ENCODE data around the gene RGL2. TPM values are rescaled to one million over a fixed set of nuclear protein-coding genes. Genes with fewer than 3 reads are reported as not detected.

Gene RGL2
- polyA plus RNA-seq, 3 donors = 14.9 to 145 (median 15.5) TPM

DNA sequence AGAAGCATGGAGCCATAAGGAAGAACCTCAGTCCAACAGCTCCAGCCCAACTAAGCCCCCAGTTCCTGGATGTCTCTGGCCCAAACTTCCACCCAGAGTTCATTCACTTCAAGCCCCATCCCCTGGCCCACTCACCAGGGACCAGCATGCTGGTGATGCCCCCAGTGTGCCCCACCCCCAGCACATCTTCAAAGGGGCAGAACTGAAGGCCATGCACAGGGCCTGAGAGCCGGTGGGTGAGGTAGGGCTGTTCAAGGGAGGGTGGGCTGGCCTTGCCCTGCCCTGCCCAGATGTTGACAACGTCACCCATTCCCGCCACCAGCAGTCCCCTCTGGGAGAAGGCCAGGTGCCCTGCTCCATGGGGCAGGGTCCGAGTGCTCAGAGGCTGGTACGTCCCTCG, 18.2 kb downstream of the RGL2 start:
- Histone ChIP-seq H2AFZ (ENCODE audit: insufficient read depth, low read depth, low read length, poor library complexity, severe bottlenecking) (no peak overlapping the region), H3K79me2 (ENCODE audit: insufficient read depth, low read length) (peaks cover 49% of the 10 kb centered on the region), H3K9ac (ENCODE audit: insufficient read depth, low read length, poor library complexity, severe bottlenecking) (no peak overlapping the region), H3K27ac (ENCODE audit: low read depth in 1 of 2, low read length in 2 of 2) (peak overlapping the region; percentile 2 to 48), H4K20me1 (ENCODE audit: insufficient read depth, low read length) (peaks cover 41% of the 10 kb centered on the region), H3K9me3 (replicated peaks in 1 of 2; ENCODE audit: control insufficient read depth in 1 of 2, insufficient read depth in 1 of 2, low read length in 2 of 2) (no peaks in the 10 kb centered on the region), H3K4me2 (replicated peaks; ENCODE audit: extremely low read depth, low read length, poor library complexity, severe bottlenecking) (no peak overlapping the region), H3K4me3 (replicated peaks in 1 of 3; ENCODE audit: low read depth in 2 of 3, low read length in 3 of 3) (no peak overlapping the region), H3K36me3 (replicated peaks in 1 of 2; ENCODE audit: control insufficient read depth in 1 of 2, insufficient read depth in 2 of 2, low read length in 2 of 2) (peaks cover 34 to 80% of the 10 kb centered on the region in 2 donors), H3K4me1 (ENCODE audit: control insufficient read depth in 1 of 2, insufficient read depth in 2 of 2, low read length in 2 of 2) (peaks cover 38 to 43% of the 10 kb centered on the region in 2 donors), H3K27me3 (ENCODE audit: control insufficient read depth in 2 of 2, insufficient read depth in 2 of 2, low read length in 2 of 2) (no peaks in the 10 kb centered on the region)
- Mint-ChIP-seq H3K27me3 (ENCODE audit: low read depth in 3 of 3) (no peaks in the 10 kb centered on the region), H3K9me3 (no peaks in the 10 kb centered on the region), H3K36me3 (peaks cover 36 to 69% of the 10 kb centered on the region in 2 donors), H3K4me1 (peaks cover 42% of the 10 kb centered on the region), H3K27ac (no peak overlapping the region), H3K4me3 (no peak overlapping the region)
- WGBS (ENCODE audit: insufficient coverage) = 100% methylated on average over 3 of the region's 6 CpGs
- intact Hi-C loops (cut with micrococcal nuclease) = no loop called here
- DNase-seq = no peak
- TF ChIP-seq, protein P1, sequence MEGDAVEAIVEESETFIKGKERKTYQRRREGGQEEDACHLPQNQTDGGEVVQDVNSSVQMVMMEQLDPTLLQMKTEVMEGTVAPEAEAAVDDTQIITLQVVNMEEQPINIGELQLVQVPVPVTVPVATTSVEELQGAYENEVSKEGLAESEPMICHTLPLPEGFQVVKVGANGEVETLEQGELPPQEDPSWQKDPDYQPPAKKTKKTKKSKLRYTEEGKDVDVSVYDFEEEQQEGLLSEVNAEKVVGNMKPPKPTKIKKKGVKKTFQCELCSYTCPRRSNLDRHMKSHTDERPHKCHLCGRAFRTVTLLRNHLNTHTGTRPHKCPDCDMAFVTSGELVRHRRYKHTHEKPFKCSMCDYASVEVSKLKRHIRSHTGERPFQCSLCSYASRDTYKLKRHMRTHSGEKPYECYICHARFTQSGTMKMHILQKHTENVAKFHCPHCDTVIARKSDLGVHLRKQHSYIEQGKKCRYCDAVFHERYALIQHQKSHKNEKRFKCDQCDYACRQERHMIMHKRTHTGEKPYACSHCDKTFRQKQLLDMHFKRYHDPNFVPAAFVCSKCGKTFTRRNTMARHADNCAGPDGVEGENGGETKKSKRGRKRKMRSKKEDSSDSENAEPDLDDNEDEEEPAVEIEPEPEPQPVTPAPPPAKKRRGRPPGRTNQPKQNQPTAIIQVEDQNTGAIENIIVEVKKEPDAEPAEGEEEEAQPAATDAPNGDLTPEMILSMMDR (IDR thresholded peaks at IDR 0.05) = no peak

DNA sequence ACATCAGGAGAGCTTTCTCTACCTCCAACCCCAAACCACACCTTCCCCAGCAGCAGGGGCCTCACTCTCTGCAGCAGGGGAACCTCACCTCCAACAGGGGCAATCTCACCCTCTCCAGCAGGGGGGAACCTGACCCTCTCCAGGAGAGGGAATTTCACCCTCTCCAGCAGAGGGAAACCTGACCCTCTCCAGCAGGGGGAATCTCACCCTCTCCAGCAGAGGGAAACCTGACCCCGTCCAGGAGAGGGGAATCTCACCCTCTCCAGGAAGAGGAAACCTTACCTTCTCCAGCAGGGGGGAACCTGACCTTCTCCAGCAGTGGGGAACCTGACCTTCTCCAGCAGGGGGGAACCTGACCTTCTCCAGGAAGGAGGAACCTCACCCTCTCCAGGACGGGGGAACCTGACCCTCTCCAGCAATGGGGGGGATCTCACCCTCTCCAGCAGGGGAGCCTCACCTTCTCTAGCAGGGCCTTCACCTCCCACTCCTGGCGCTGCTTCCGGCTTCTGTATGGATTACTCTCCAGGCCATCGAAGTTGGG, 18.7 kb downstream of the RGL2 start:
- peaks cover 46% of the 10 kb centered on the region for H3K4me1 Mint-ChIP-seq
- DNase-seq = peak; percentile 28 to 53 (median 29)
- H3K9me3 ChIP-seq (replicated peaks in 1 of 2; ENCODE audit: control insufficient read depth in 1 of 2, insufficient read depth in 1 of 2, low read length in 2 of 2) = no peaks in the 10 kb centered on the region

More for the DNA sequence above, 18.7 kb downstream of the RGL2 start:
- intact Hi-C loops (cut with micrococcal nuclease) = no loop called here
- H4K20me1 ChIP-seq (ENCODE audit: insufficient read depth, low read length) = peaks cover 46% of the 10 kb centered on the region
- TF ChIP-seq, protein P1 (IDR thresholded peaks at IDR 0.05) = peak; percentile 45
- peaks cover 38 to 71% of the 10 kb centered on the region in 2 donors for H3K36me3 Mint-ChIP-seq
- no peak overlapping the region for H3K4me3 Mint-ChIP-seq
- no peak overlapping the region for H3K9ac ChIP-seq (ENCODE audit: insufficient read depth, low read length, poor library complexity, severe bottlenecking)
- peaks cover 40 to 48% of the 10 kb centered on the region in 2 donors for H3K4me1 ChIP-seq (ENCODE audit: control insufficient read depth in 1 of 2, insufficient read depth in 2 of 2, low read length in 2 of 2)
- H3K4me3 ChIP-seq (replicated peaks in 1 of 3; ENCODE audit: low read depth in 2 of 3, low read length in 3 of 3) = no peak overlapping the region
- H3K27ac ChIP-seq (ENCODE audit: low read depth in 1 of 2, low read length in 2 of 2) = peak overlapping the region; percentile 2 to 48
- 0% methylated on average over 1 of the region's 5 CpGs for WGBS (ENCODE audit: insufficient coverage)
- no peak overlapping the region for H2AFZ ChIP-seq (ENCODE audit: insufficient read depth, low read depth, low read length, poor library complexity, severe bottlenecking)
- no peaks in the 10 kb centered on the region for H3K27me3 Mint-ChIP-seq (ENCODE audit: low read depth in 3 of 3)
- no peaks in the 10 kb centered on the region for H3K27me3 ChIP-seq (ENCODE audit: control insufficient read depth in 2 of 2, insufficient read depth in 2 of 2, low read length in 2 of 2)
- peaks cover 53% of the 10 kb centered on the region for H3K79me2 ChIP-seq (ENCODE audit: insufficient read depth, low read length)
- peaks cover 36 to 80% of the 10 kb centered on the region in 2 donors for H3K36me3 ChIP-seq (replicated peaks in 1 of 2; ENCODE audit: control insufficient read depth in 1 of 2, insufficient read depth in 2 of 2, low read length in 2 of 2)
- no peaks in the 10 kb centered on the region for H3K9me3 Mint-ChIP-seq
- H3K27ac Mint-ChIP-seq = peak overlapping the region in 4 of 7 donors; percentile 36 to 78 (median 44)
- no peak overlapping the region for H3K4me2 ChIP-seq (replicated peaks; ENCODE audit: extremely low read depth, low read length, poor library complexity, severe bottlenecking)

Data from CD14-positive monocyte (primary cell).